ENCODE data around the gene LAMA5. TPM values are rescaled to one million over a fixed set of nuclear protein-coding genes. Genes with fewer than 3 reads are reported as not detected.

LAMA5 gene
- total RNA-seq, 2 experiments from 2014 or later, result 53.3 to 162 TPM

DNA sequence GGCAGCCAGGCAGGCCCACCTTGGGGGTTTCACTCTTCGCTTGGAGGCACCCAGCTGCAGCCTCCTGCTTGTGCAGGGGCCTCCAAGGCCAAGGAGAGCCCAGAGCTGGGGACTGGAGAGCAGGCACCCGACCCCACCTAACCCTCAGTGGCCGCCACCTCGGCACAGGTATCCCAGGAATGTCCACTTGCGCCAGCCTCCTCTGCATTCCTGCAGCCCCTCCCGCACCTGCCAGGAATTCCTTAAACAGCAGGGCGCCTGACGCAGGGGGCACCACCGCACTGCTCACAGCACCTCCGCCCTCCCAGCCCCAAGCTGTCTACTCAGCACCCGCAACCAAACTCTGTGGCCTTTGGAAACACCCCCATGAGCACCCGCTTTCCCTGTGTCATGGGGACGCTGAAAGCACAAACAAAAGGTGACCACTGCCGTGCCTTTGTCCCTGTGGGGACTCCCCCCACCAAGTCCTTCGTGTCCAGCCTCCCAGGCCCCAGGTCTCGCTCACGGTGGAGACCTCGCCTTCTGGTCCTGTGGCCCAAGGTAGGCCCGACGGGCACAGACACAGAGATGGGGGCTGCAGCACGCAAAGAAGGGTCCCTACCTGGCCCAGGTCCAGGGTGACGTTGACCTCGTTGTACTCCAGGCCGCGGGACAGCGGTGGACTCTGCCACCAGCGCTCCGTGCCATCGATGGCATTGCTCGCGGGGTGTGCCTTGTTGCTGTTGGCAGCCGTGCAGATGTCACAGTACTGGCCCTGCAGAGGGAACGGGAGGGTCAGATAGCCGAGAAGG lies 5.1 kb downstream of the LAMA5 start:
- no peaks in the 10 kb centered on the region for H4K20me1 ChIP-seq (ENCODE audit: insufficient read depth, low read length)
- TF ChIP-seq EZH2phosphoT487 (IDR thresholded peaks at IDR 0.05; ENCODE audit: borderline replicate concordance, low read depth, low read length), result no peak
- TF ChIP-seq, protein P1, sequence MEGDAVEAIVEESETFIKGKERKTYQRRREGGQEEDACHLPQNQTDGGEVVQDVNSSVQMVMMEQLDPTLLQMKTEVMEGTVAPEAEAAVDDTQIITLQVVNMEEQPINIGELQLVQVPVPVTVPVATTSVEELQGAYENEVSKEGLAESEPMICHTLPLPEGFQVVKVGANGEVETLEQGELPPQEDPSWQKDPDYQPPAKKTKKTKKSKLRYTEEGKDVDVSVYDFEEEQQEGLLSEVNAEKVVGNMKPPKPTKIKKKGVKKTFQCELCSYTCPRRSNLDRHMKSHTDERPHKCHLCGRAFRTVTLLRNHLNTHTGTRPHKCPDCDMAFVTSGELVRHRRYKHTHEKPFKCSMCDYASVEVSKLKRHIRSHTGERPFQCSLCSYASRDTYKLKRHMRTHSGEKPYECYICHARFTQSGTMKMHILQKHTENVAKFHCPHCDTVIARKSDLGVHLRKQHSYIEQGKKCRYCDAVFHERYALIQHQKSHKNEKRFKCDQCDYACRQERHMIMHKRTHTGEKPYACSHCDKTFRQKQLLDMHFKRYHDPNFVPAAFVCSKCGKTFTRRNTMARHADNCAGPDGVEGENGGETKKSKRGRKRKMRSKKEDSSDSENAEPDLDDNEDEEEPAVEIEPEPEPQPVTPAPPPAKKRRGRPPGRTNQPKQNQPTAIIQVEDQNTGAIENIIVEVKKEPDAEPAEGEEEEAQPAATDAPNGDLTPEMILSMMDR (conservative IDR thresholded peaks at IDR 0.05; ENCODE audit: low read length), result no peak
- H3K4me1 ChIP-seq (ENCODE audit: insufficient read depth, low read length, poor library complexity, severe bottlenecking), result peaks cover 64% of the 10 kb centered on the region
- CTCF ChIA-PET (ENCODE audit: unreplicated experiment), result no interaction called here
- no peak overlapping the region for H2AFZ ChIP-seq (ENCODE audit: low read length)
- no TSS peak for BruUV-seq (replicated peaks)
- DNase-seq (ENCODE audit: low spot score), result no peak
- no peak overlapping the region for H3K4me3 ChIP-seq (ENCODE audit: low read depth, low read length, poor library complexity, severe bottlenecking)
- no peak overlapping the region for H3K4me2 ChIP-seq (ENCODE audit: low read length)
- H3K9me2 ChIP-seq (ENCODE audit: insufficient read depth, low read length), result no peaks in the 10 kb centered on the region
- no peaks in the 10 kb centered on the region for H3K79me2 ChIP-seq (ENCODE audit: insufficient read depth, low read depth, low read length)
- no peaks in the 10 kb centered on the region; the same call in 1 of the 2 replicates for H3K36me3 ChIP-seq (ENCODE audit: insufficient read depth, low read length)
- H3K27ac ChIP-seq (ENCODE audit: low read depth, low read length, poor library complexity, severe bottlenecking), result no peak overlapping the region
- POLR2A ChIA-PET, result no interaction called here
- no peaks in the 10 kb centered on the region for H3K9me3 ChIP-seq (ENCODE audit: low read length)
- intact Hi-C loops (cut with micrococcal nuclease; ENCODE audit: unreplicated experiment), result no loop called here

- no peak for DNase-seq (ENCODE audit: low spot score)
- no peak overlapping the region for H2AFZ ChIP-seq (ENCODE audit: low read length)
- no peak overlapping the region for H3K4me2 ChIP-seq (ENCODE audit: low read length)
- intact Hi-C loops (cut with micrococcal nuclease; ENCODE audit: unreplicated experiment), result no loop called here
- CTCF ChIA-PET (ENCODE audit: unreplicated experiment), result no interaction called here
- H3K27ac ChIP-seq (ENCODE audit: low read depth, low read length, poor library complexity, severe bottlenecking), result peak overlapping the region; percentile 11
- no peaks in the 10 kb centered on the region for H3K9me3 ChIP-seq (ENCODE audit: low read length)
- H4K20me1 ChIP-seq (ENCODE audit: insufficient read depth, low read length), result no peaks in the 10 kb centered on the region
- POLR2A ChIA-PET, result no interaction called here
- BruUV-seq (replicated peaks), result no TSS peak
- H3K36me3 ChIP-seq (ENCODE audit: insufficient read depth, low read length), result no peaks in the 10 kb centered on the region; the same call in 1 of the 2 replicates
- no peaks in the 10 kb centered on the region for H3K9me2 ChIP-seq (ENCODE audit: insufficient read depth, low read length)
- peaks cover 68% of the 10 kb centered on the region for H3K4me1 ChIP-seq (ENCODE audit: insufficient read depth, low read length, poor library complexity, severe bottlenecking)
- H3K4me3 ChIP-seq (ENCODE audit: low read depth, low read length, poor library complexity, severe bottlenecking), result no peak overlapping the region
- no peak for TF ChIP-seq EZH2phosphoT487 (IDR thresholded peaks at IDR 0.05; ENCODE audit: borderline replicate concordance, low read depth, low read length)
- TF ChIP-seq, protein P1 (conservative IDR thresholded peaks at IDR 0.05; ENCODE audit: low read length), result no peak
- no peaks in the 10 kb centered on the region for H3K79me2 ChIP-seq (ENCODE audit: insufficient read depth, low read depth, low read length)
Observed at GRCh38 chr20:62360854-62361798, 6.0 kb downstream of the LAMA5 start.

All from OCI-LY7 (cell line).